HG02759 (cell line): ENCODE results near the gene ANKRD42.
"Not testable (repeated sequence)": the region's sequence is repeated elsewhere in the genome, so short reads cannot be mapped to it uniquely, and the experiment has no call there.

Source experiments
- ATAC-seq: cut with Tn5 transposase; IDR thresholded peaks from one replicate; pipeline ENCODE4 v1.9.1; 2021; ENCODE audit warnings: mild to moderate bottlenecking, moderate library complexity; ENCODE audit not compliant: unreplicated experiment

Gene ANKRD42

DNA sequence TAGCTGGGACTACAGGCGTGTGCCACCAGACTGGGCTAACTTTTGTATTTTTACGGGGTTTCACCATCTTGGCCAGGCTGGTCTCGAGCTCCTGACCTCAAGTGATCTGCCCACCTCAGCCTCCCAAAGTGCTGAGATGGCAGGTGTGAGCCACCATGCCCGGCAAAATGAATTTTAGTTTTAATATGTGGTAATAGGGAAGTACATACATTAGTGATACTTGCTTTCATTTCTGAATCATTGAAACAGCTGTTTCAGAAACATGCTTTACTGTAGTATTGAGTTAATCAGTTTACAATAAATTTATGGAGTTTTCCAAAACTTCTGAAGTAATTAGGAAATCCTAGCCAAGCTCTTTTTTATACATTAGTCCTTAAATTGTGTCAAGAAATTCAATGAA is 21.0 kb upstream of the ANKRD42 start:
- ATAC-seq, result no peak

- no peak for ATAC-seq
These were observed 19.5 kb upstream of the ANKRD42 start for GRCh38 chr11:83174008-83174407.

- ATAC-seq, result no peak
These were observed 17.7 kb upstream of the ANKRD42 start for GRCh38 chr11:83175815-83176214.

DNA sequence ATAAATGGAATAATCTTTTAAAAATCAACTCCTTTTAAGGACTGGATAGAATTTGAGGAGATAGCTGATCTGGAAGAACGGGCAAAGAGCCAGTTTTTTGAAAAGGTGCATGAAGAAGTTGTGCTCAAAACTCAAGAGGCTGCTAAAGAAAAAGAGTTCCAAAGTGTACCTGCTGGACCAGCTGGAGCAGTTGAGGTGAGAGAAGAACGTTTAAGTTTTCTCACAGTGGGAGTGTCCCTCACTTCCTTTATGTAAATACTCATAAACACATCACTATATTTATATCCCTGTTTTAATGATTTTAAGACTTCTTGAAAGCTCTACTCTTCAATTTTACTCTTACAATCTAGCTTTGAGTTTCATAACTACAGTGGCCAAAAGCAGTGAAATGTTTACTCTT is 11.7 kb upstream of the ANKRD42 start:
- no peak for ATAC-seq

DNA sequence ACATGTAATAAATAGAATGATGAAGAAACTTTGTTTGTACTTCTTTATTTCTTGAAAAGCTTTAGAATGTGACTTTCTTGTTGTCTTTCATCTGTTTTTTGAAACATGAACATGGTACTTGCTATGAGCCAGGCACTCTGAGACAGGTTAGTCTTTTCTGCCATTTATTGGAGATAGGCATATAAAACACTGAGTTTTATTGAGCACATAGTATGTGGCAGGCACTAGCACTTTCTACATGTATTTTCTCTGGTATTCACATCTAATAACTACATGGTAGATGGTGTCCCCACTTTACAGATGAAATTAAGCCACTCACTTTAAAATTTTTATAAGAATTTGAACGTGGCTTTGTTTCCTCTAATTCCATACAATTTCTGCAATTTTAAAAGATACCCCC is 7.7 kb upstream of the ANKRD42 start:
- ATAC-seq, result no peak

DNA sequence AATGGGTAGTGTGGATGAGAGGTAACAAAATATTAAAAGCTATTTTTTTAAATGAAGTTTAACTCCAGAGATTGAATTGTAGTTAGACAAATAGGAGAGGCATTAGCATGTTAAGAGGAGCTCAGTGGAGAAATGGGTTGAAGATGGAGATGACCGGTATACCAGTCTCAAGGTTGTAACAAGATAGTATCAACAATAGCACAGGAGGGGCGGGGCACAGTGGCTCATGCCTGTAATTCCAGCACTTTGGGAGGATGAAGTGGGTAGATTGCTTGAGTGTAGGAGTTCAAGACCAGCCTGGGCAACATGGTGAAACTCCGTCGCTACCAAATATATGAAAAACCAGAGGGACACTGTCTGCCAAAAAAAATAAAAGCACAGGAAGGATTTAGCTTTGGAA is 6.0 kb upstream of the ANKRD42 start:
- ATAC-seq, result no peak

GRCh38 chr11:83191491-83191890 is 2.0 kb upstream of the ANKRD42 start:
- ATAC-seq, result no peak

DNA sequence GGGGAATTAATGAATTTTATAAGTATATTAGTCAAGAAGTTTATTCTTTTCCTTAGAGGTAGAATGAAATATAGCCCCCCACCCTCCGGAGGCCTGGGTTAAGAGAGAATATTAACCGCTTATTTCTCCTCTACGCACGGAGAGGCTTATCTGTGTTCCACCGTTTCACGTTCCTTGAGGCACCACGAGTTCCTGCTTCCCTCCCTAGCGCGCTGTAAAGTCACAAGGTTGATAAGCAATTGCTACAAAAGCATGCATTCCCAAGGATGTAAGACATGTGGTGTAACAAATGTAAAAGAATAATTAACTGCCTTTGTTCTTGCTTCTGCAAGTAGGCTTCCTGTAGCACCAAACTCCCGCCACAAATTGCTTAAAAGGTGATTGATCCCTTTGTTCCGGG is 1.5 kb upstream of the ANKRD42 start:
- no peak for ATAC-seq

DNA sequence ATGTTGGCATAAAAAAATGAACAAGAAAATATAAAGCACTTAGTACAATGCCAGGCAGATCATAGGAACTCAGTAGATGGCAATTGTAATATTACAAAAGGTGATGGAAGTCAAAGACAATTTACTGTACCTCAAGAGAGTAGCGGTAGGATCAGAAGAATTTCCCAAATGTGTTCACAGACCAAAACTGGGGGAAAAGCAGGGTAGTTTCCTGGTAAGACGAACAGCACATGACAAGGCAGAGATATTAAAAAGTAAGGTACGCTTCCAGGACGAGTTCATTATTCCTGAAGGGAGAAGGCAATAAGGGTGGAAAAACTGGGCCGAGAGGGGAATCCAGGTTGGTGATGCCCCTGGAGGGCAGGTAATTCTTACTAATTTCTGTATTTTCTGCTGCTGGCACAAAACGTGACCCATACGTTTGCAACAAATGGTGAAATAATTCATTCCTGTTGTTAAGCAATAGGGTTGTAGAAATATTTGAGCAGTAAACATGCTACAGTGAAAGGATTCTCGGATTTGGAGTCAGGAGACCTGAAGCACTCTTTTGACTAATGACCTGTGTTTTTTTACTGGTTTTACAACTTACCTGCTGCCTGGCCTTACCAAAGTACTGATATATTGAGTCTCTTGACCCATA is 786 bp upstream of the ANKRD42 start:
- no peak for ATAC-seq

DNA sequence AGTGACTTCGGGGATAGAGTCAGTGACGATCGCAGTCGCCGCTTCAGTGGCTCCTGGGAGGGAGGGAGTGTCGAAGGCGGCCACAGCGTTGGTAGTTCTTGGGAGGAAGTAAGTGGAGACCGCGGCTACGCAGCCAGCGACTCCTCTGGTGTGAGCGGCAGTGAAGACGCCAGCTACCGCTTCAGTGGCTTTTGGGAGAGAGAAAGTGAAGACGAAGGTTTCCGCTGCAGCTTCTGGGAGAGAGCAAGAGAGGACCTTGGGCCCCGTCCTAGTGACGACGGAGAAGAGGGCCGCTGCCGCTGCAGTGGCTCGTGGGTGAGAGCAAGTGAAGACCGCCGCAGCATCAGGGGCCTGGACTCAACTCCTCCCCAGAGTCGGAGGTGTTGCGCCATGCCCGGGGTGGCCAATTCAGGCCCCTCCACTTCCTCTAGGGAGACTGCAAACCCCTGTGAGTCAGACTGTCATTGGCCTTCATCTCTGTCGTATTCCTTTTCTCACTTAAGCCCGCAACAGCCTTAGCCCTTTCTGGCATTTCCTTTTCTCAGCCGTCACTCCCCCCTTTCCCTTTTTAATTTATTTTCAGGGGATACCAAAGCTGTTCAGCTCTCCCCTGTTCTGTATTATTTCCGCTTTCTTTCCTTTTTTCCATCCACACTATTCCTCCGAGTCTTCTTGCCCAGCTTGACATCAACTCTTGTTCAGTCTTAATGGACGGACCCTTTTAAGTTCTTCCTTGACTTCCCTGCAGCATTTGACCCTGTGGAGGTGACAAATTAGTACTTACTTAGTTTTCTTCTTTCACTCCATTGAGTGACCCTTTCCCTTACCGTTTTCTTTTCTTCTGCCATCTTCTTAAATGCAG is 1.0 kb downstream of the ANKRD42 start:
- ATAC-seq, result peak; percentile 61

DNA sequence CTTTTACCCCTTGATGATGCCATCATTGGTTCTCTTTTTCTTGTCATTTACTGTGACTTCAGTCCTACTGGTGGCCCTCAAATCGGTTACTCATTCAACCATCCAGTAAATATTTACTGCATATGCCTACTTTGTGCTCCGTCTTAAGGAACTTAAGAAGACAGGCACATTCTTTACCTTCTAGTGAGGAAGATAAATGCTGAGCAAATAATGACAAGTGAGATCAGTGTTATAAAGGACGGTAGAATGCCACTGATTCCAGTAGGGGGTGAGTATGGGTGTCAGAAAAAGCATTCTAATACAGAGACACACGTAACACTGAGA is 1.6 kb downstream of the ANKRD42 start:
- no peak for ATAC-seq

DNA sequence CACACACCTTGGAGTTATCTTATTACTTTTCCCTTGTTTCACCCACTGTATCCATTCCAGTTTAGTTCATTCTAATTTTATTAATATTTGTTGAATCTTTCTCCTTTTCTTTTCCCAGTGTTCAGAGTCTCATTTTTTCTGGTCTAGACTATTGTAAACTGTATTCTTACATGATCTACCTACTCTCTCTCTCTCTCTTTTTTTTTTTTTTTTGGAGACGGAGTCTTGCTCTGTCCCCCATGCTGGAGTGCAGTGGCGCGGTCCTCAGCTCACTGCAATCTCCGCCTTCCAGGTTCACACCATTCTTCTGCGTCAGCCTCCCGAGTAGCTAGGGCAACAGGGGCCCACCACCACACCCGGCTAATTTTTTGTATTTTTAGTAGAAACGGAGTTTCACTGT is 2.1 kb downstream of the ANKRD42 start:
- no peak for ATAC-seq

DNA sequence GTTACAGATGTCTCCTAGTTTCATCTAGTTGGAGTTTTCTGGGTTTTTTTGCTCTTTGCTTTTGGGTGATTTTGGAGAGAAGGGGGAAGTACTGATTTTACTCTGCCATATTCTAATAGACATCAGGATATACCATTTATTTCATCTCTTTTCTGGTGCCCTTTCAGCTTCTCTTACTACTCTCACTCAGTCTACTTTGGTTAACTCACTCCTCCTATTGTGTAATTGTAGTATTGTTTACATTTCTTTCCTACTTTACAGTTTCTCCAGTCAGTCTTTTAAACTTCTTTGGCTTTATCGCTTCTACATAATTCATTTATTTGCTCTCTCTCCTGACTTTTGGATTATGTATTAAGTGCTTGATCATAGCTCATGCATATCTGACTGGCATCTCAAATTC is 6.5 kb downstream of the ANKRD42 start:
- no peak for ATAC-seq

GRCh38 chr11:83205608-83206185 is 12.2 kb downstream of the ANKRD42 start:
- ATAC-seq, result no peak

DNA sequence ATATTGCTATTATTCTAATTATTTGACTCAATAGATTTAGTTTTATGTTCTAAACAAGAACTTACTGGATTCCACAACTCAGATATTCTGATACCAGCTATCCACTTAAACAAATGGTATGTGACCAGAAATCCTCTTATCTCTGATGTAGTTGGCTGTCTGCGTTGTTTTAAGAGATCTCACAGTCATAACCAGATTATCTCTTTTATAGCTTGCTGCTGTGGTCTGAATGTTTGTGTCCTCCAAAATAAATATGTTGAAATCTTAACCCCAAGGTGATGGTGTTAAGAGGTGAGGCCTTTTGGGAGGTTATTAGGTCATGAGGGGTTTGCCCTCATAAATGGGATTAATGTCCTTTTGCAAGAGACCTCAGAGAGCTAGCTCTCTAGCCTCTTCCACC is 12.7 kb downstream of the ANKRD42 start:
- ATAC-seq, result no peak

GRCh38 chr11:83206771-83207382 is 13.4 kb downstream of the ANKRD42 start:
- not testable (repeated sequence) for ATAC-seq

DNA sequence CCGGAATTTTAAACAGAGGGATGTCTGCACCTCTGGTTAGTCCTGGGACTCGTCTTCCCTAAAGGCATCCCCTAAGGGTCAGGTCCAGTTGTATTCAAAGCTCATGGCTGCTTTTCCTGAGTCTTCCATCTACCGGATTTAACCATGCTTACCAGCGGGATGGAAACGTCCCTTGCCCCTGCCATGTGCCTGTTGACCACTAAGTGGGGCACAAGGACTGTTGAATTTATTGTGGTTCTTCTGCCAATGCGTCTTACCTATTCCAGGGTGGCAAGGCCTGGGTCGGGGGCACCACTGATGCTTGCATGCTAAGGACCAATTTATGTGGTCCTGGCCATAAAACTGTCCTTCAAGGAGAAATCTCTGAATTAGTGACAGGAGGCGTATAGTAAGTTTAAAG is 25.6 kb downstream of the ANKRD42 start:
- no peak for ATAC-seq

GRCh38 chr11:83220260-83220659 is 26.7 kb downstream of the ANKRD42 start:
- no peak for ATAC-seq

- ATAC-seq, result no peak
These were observed 28.2 kb downstream of the ANKRD42 start for GRCh38 chr11:83221694-83222093.

DNA sequence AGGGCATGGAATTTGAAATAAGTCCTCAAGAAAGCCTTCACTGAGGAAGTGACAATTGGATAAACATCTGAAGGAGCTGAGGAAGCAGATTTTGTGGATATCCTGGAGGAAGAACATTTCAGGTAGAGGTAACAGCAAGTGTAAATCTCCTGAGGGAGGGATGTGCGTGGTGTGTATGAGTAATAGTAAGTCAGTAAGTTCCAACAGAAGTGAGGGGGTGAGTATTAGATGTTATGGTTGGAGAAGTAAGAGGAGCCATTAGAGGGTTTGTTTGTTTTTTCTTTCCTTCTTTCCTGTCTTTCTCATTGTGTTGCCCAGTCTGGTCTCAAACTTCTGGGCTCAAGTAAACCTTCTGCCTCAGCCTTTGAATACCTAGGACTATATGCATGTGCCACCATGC is 29.0 kb downstream of the ANKRD42 start:
- no peak for ATAC-seq

DNA sequence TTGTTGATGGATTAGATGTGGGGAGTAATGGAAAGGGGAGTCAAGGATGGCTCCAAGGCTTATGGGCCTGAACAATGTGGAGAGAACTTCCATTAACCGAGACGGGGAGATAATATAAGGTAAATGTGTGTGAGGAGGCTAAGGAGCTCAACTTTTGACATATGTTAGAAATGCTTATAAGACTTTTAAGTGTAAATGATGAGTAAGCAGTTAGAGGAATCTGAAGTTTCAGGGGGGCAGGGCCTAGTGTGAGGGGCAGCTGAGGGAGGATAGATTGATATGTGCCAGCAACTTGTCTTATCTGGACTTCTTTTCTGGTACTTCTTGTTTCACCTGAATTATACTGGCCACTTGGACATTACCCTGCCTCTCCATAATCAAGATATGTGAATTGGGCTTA is 29.9 kb downstream of the ANKRD42 start:
- ATAC-seq, result no peak

DNA sequence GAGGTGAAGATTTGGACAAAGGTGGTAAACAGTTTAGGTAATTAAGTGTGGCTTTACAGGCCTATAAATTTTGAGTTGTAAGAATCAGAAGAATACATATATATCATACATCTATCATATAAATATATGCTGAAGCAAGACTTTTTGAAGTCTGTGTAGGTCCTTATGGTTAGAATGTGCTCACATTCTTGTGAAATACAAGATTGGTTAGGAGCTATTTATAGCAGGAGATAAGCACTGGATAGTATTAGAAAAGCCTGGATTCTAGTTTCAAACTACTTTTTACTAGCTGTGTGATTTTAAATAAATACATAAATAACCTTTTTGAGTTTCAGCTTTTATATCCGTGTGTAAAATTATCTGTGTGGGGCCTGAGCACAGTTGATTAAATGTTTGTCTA is 42.3 kb downstream of the ANKRD42 start:
- ATAC-seq, result no peak
